ENCODE measurements around the gene UNC13C.

UNC13C gene

DNA sequence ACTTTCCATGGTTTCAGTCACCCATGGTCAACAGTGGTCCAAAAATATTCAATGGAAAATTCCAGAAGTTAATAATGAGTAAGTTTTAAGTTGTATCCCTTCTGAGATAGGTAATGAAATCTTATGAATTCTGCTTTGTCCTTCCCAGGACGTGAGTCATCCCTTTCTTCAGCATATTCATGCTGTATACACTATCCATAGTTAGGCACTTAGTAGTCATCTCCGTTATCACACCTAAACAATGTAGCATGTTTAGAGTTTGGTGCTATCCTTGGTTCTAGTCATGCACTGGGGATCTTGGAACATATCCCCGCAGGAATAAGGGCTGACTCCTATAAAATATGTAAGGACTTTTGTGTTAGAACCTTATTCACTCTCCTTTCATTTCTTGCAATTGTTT is 153.2 kb downstream of the UNC13C start:
- DNase-seq, result no peak

GRCh38 chr15:54149115-54149531 is 170.9 kb downstream of the UNC13C start:
- no peak for DNase-seq

- no peak for DNase-seq
Measured at GRCh38 chr15:54150255-54150654, 172.0 kb downstream of the UNC13C start.

DNA sequence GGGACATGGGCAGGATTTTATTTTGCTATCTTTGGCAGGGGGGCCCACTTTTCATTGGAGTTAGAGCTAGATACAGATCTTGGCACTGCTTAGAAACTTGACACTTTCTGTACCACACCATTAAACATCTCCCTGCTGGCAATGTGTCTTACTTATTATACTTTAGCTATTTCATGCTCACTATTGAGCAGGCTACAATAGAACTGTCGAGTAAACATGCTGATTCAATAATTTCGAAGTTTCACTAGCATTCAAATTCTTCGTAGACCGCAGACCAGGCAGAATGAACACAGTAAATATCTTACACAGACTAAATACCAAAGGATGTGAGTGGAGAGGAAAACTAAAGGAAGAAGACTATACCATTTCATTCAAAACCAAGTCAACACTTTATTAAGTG is 180.8 kb downstream of the UNC13C start:
- DNase-seq, result no peak

DNA sequence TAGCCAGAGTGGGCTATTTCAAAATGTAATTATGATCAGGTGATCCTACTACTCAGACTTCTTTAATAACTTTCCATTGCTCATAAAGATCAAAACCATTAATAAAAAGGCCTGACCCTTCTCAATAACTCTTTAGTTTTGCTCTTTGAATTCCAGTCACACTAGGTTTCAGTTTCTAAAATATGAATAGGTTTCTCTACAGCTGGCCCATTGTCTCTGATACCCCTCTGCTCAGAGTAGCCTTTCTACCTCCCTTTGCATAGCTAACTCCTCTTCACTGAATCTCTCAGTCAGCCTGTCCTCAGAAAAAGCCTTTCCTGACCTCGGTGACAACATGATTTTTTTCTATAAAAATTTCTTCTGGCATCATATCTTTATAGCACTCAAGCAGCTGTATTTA is 209.1 kb downstream of the UNC13C start:
- DNase-seq, result no peak

GRCh38 chr15:54197995-54198394 is 219.8 kb downstream of the UNC13C start:
- no peak for DNase-seq

DNA sequence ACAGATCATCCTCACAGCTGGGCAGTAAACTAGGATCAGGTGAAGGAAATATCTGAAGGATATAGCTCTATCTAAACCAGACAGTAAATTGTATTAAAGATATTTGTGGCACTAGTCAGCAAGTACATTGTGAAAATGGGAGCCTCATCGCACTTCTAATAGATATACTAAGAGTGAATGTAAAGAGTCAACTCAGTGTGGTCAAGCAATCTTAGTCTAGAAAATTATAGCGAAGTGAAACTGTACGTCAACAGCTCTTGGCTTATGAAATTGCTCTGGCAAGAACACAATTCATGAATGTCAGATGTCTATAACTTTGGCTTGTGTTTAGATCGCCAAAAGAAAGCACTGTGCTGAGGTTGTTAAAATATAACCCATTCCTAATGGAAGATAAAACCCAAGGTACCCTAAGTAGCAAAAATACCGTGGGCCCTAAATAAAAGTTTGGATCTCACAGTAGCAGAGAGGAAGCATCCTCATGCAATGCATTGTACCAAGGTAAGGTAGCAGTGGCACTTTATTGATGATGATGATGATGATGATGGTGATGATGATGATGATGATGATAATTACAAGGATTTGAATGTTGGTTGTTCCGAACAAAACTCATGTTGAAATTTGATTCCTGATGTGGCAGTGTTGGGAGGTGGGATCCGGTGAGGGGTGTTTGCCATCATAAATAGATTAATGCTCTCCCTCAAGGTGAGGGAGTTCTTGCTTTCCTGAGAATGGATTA is 228.5 kb downstream of the UNC13C start:
- no peak for DNase-seq

GRCh38 chr15:54208786-54209185 is 230.5 kb downstream of the UNC13C start:
- no peak for DNase-seq

DNA sequence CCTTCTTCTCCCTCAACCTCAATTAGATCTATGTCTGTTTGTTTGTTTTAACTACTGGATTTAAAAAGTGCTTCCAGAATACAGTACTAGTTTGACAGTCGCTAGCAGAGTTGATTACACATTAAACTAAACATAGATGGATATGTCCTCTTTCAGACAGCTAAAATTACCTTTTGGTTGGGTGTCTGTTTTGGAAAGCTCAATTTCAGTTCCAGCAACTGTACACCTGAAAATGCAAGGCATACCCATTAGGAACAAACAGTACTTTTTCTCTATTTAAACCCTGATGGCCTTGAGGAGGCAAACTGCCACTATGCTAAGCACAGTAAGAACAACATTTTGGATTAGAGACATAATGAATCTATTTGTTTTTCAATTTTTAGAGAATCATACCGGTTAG is 234.4 kb downstream of the UNC13C start:
- DNase-seq, result no peak

DNA sequence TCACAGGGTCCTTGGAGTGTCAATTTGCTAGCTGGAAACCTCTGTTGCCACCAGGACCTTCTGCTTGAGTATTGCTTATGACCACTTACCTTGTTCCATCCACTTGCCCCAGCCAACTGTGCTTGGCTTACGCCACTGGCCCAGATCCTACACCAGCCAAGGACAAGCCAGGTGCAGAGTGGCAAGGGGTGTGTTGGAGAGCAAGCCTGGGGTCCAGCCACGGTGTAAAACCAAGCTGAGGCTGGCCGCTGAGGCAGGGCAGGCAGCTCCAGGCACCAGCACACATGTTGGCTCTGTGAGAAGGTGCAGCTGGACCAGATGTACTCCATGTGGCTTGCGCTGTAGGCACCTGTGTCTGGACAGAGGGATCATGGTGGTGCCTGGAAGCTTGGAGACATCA is 248.2 kb downstream of the UNC13C start:
- DNase-seq, result no peak

DNA sequence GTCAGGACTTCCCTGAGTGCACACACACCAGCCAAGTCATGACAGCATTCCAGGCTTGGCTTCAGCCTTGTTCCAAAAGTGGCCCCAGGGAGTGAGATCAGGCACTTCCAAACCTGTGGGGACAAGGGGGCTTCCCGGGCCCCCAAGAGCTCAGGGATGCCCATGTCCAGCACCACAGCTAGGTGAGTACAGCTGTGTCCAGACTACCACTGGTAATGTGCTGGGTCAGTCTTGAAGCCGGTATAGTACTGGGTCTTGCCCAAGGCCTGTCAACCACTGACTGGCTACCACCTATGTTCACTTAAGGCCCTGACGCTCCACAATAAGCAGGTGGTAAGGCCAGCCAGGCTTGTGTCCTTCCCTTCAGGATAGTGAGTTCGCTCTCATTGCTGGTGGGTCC is 249.3 kb downstream of the UNC13C start:
- no peak for DNase-seq

- DNase-seq, result no peak
Measured at GRCh38 chr15:54250326-54250725, 272.1 kb downstream of the UNC13C start.

DNA sequence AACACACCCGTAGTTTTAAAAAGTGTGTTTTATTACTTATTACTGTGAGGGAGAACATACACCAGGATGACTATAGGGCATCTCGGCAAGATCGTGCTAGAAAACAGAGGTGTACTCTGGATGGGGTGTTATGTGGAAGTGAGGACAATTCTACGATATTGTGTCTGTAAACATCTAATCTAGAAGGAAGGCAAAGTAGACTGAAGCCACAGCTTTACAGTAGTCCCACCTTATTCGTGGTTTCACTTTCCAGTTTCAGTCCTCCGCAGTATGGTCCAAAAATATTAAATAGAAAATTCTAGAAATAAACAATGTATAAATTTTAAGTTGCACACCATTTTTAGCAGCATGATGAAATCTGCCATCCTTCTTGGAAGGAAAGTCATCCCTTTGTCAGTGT is 277.9 kb downstream of the UNC13C start:
- DNase-seq, result no peak

- no peak for DNase-seq
Measured at GRCh38 chr15:54273928-54274327, 295.7 kb downstream of the UNC13C start.

DNA sequence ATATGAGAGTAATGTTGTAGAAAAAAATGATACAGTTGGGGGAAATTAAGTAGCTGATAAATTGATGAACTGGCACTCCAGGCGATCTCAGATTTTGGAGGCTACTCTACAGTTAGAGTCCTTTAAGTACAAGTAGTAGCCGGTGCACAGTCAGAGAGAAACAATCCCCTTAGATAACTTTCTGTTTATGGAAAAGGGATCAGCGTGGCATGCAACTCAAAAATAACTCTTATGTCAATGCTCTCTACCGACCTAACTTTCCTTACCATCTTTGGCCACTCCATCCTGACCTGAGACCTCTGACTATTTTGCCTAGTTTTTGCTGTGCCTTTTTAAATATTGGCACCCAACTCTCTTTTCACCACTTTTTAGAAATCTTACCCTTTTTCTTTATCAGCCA is 299.6 kb downstream of the UNC13C start:
- no peak for DNase-seq

DNA sequence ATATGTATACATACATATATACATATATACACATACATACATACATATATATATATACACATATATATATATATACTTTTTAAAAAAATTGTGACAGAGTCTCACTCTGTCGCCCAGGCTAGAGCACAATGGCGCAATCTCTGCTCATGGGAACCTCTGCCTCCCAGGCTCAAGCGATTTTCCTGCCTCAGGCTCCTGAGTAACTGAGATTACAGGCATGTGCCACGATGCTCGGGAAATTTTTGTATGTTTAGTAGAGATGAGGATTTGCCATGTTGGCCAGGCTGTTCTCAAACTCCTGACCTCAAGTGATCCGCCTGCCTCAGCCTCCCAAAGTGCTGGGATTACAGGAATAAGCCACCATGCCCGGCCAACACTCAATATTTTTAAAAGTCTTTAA is 302.5 kb downstream of the UNC13C start:
- no peak for DNase-seq

DNA sequence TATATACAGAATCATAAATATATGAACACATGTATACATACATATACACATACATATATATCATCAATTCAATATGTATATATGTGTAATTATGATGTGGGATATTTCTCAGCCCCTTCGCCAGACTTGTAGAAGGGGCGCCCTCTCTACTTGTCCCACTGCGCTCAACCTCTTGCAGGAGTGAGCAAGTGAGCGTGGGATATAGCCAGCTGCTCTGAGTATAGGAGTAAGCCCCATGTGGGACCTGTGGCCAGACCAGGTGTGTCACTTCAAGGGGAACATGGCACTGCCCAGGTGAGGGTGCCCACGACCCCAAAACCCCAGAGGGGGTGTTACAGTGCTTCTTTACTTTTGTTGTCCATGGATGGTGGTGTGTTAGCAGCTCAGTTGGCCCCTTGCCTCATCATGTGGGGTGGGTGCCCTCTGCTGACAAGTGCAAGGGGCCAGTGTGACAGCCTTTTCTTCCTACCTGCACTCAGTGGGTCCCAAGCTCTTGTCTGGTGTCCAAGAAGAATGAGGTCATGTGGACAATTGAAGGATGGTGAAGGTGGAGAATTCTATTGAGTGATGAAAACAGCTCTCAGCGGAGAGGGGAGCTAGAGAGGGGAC is 304.1 kb downstream of the UNC13C start:
- DNase-seq, result no peak

DNA sequence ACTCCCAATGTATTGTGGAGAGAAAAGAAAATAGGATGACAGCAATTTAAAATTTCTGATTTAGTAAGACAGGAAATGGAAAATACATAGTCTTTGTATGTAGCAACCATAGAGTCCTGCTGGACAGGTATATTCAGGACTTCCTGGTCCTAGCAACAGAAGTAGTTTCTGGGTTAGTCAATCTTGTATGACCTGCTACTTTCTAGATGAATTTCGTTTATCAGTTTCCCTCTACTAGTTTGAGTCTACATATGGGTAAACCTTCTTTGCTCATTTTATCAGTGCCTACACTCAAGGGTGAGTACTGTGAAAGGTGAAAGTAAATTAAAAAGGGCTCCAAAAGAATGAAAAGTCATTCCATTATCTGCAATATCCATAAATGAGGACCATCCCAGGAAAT is 309.8 kb downstream of the UNC13C start:
- no peak for DNase-seq

DNA sequence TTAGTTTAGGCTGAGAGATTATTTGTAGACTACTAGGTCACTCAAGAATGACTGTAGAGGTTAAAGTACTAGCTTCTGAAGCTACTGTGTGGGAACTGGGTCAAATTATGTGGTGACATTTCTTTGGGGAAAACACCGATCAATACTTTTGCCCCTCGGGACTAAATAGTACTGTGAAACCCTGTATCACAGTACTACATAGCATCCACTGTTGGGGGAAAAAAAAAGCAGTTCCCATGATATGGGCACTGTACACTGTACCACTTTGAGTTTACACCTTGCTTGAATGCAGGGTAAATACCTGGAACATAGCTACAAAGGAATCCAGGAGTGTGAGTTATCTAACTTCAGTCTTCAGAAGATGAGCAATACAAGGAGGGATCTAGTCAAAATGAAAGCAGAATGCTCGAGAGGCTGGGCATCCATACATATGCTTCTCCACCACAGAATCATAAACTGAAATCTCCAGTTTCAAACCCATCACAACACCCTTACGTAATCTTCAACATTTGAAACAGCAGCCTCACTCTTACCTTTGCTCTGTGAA is 311.4 kb downstream of the UNC13C start:
- no peak for DNase-seq

- no peak for DNase-seq
Measured at GRCh38 chr15:54298396-54298795, 320.2 kb downstream of the UNC13C start.

DNA sequence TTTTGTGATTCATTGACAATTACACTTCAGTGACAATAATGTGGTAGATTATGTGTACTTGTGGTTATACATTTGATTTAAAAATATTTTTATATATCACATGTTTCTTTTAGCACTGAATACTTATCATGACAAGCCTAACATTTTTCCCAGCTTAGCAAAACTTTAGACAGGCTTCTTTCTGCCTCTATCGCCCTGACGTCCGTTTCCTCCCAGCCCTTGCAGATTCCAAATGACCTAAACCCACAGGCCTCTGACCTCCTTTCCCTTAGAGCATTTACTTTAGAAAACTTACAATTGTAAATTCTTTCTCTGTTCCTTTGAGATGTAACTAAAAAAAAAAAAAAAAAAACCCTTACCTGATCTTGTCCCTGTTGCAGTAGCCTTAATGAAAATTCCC is 326.1 kb downstream of the UNC13C start:
- no peak for DNase-seq

DNA sequence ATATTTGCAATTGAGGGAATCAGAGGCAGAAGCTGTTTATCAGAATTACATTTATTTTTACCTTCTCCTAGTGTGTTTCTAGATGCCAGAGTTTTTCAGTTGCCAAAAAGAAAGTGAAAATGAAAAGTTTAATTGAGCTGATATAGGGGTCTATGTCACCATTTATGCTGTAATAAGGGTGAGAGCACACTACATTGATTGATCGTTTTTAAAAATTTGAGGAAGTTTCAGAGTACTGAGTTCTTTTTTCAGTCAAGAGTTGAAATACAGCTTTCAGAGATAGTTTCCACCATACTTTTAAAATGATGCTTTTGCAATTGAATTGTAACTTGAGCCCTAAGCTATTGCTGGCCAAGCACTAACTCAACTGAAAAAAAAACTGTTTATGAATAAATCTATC is 326.9 kb downstream of the UNC13C start:
- no peak for DNase-seq

- no peak for DNase-seq
Measured at GRCh38 chr15:54307252-54307902, 329.1 kb downstream of the UNC13C start.

GRCh38 chr15:54307926-54308325 is 329.7 kb downstream of the UNC13C start:
- no peak for DNase-seq

Measured in bone marrow (tissue), 2 donors.